GM12891 (cell line): ENCODE results near the gene EYA3.

Experiments
- PAX5 ChIP-seq: IDR thresholded peaks from 2 replicates; pipeline ENCODE4 v1.6.1; 2011; ENCODE audit warnings: low read length, moderate library complexity, mild to moderate bottlenecking; ENCODE audit not compliant: insufficient read depth, severe bottlenecking
- POLR2A ChIP-seq: IDR thresholded peaks from 2 replicates; pipeline ENCODE4 v1.6.1; 2011; ENCODE audit warnings: low read depth, low read length, control low read depth
- POLR2AphosphoS5 ChIP-seq: IDR thresholded peaks from 2 replicates; pipeline ENCODE4 v1.6.1; 2011; ENCODE audit warnings: low read depth, low read length, control low read depth
- POU2F2 ChIP-seq: IDR thresholded peaks from 2 replicates; pipeline ENCODE4 v1.6.1; 2011; ENCODE audit warnings: low read depth, mild to moderate bottlenecking, control low read depth, low read length, moderate library complexity
- SPI1 ChIP-seq: IDR thresholded peaks from 2 replicates; pipeline ENCODE4 v1.6.1; 2011; ENCODE audit warnings: low read depth, low read length, control low read depth
- TAF1 ChIP-seq: IDR thresholded peaks from 2 replicates; pipeline ENCODE4 v1.6.1; 2011; ENCODE audit warnings: low read depth, low read length, control low read depth

DNA sequence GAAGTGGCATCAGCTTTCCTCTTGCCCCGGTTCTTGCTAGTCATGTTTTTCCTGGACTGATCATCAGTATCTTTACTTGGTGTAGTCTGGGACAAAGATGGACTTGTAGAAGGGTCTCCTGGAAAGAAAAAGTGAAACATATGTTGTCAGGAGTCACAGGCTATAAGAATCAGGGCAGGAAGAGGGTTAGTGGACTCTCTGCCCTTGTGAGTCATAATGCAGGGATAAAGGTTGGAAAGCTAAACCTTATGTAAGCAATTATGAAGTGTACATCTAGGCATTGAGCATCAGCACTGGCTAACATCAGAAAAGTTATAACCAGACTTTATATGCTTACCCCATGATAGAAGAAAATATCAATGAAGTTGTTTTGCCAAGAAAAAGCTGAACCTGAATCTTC is 77.4 kb downstream of the EYA3 start:
- no peak for TF ChIP-seq POLR2AphosphoS5
- no peak for TF ChIP-seq POLR2A
- TF ChIP-seq SPI1, result no peak
- TF ChIP-seq POU2F2, result no peak
- TF ChIP-seq PAX5, result no peak
- no peak for TF ChIP-seq TAF1
